ENCODE measurements around the gene GLS. TPM values are rescaled to one million over a fixed set of nuclear protein-coding genes. Genes with fewer than 3 reads are reported as not detected.
"Not testable (repeated sequence)": the region's sequence is repeated elsewhere in the genome, so short reads cannot be mapped to it uniquely, and the experiment has no call there.

Gene GLS
- total RNA-seq, 1 donor from 2014 or later, result 163 TPM

GRCh38 chr2:190855245-190855644 lies 25.4 kb upstream of the GLS start:
- no peaks in the 10 kb centered on the region for H3K9me3 ChIP-seq (ENCODE audit: control insufficient read depth in 3 of 3, low read length in 3 of 3)
- no peak overlapping the region for H3K27ac ChIP-seq (ENCODE audit: low read depth, low read length)
- H3K27me3 ChIP-seq (ENCODE audit: control insufficient read depth in 3 of 3, insufficient read depth in 3 of 3, low read length in 3 of 3), result no peaks in the 10 kb centered on the region
- peaks cover 2 to 8% (median 5%) of the 10 kb centered on the region in 3 donors for H3K4me1 ChIP-seq (ENCODE audit: control insufficient read depth in 3 of 3, insufficient read depth in 3 of 3, low read length in 3 of 3)
- H3K4me3 ChIP-seq (ENCODE audit: low read length in 3 of 3), result no peak overlapping the region
- H3K9ac ChIP-seq (ENCODE audit: low read depth in 1 of 3, low read length in 3 of 3), result no peak overlapping the region
- H3K36me3 ChIP-seq (ENCODE audit: control insufficient read depth in 3 of 3, insufficient read depth in 3 of 3, low read length in 3 of 3), result no peaks in the 10 kb centered on the region

- Histone ChIP-seq H3K9ac (ENCODE audit: low read depth in 1 of 3, low read length in 3 of 3) (no peak overlapping the region), H3K27me3 (ENCODE audit: control insufficient read depth in 3 of 3, insufficient read depth in 3 of 3, low read length in 3 of 3) (no peaks in the 10 kb centered on the region), H3K9me3 (ENCODE audit: control insufficient read depth in 3 of 3, low read length in 3 of 3) (no peaks in the 10 kb centered on the region), H3K4me3 (ENCODE audit: low read length in 3 of 3) (no peak overlapping the region), H3K36me3 (ENCODE audit: control insufficient read depth in 3 of 3, insufficient read depth in 3 of 3, low read length in 3 of 3) (no peaks in the 10 kb centered on the region), H3K4me1 (ENCODE audit: control insufficient read depth in 3 of 3, insufficient read depth in 3 of 3, low read length in 3 of 3) (peaks cover 2 to 14% (median 9%) of the 10 kb centered on the region in 3 donors), H3K27ac (ENCODE audit: low read depth, low read length) (no peak overlapping the region)
Measured at GRCh38 chr2:190856985-190857384, 23.6 kb upstream of the GLS start.

GRCh38 chr2:190858817-190859216 lies 21.8 kb upstream of the GLS start:
- peaks cover 2 to 18% (median 12%) of the 10 kb centered on the region in 3 donors for H3K4me1 ChIP-seq (ENCODE audit: control insufficient read depth in 3 of 3, insufficient read depth in 3 of 3, low read length in 3 of 3)
- no peak overlapping the region for H3K27ac ChIP-seq (ENCODE audit: low read depth, low read length)
- H3K27me3 ChIP-seq (ENCODE audit: control insufficient read depth in 3 of 3, insufficient read depth in 3 of 3, low read length in 3 of 3), result no peaks in the 10 kb centered on the region
- H3K36me3 ChIP-seq (ENCODE audit: control insufficient read depth in 3 of 3, insufficient read depth in 3 of 3, low read length in 3 of 3), result no peaks in the 10 kb centered on the region
- no peaks in the 10 kb centered on the region for H3K9me3 ChIP-seq (ENCODE audit: control insufficient read depth in 3 of 3, low read length in 3 of 3)
- H3K9ac ChIP-seq (ENCODE audit: low read depth in 1 of 3, low read length in 3 of 3), result no peak overlapping the region
- H3K4me3 ChIP-seq (ENCODE audit: low read length in 3 of 3), result no peak overlapping the region

- Histone ChIP-seq H3K27me3 (ENCODE audit: control insufficient read depth in 3 of 3, insufficient read depth in 3 of 3, low read length in 3 of 3) (no peaks in the 10 kb centered on the region), H3K4me1 (ENCODE audit: control insufficient read depth in 3 of 3, insufficient read depth in 3 of 3, low read length in 3 of 3) (peaks cover 2 to 22% (median 17%) of the 10 kb centered on the region in 3 donors), H3K9me3 (ENCODE audit: control insufficient read depth in 3 of 3, low read length in 3 of 3) (no peaks in the 10 kb centered on the region), H3K9ac (ENCODE audit: low read depth in 1 of 3, low read length in 3 of 3) (no peak overlapping the region), H3K36me3 (ENCODE audit: control insufficient read depth in 3 of 3, insufficient read depth in 3 of 3, low read length in 3 of 3) (no peaks in the 10 kb centered on the region), H3K27ac (ENCODE audit: low read depth, low read length) (no peak overlapping the region), H3K4me3 (ENCODE audit: low read length in 3 of 3) (no peak overlapping the region)
Measured at GRCh38 chr2:190859347-190860297, 21.0 kb upstream of the GLS start.

- Histone ChIP-seq H3K4me1 (ENCODE audit: control insufficient read depth in 3 of 3, insufficient read depth in 3 of 3, low read length in 3 of 3) (peaks cover 2 to 22% (median 17%) of the 10 kb centered on the region in 3 donors), H3K9me3 (ENCODE audit: control insufficient read depth in 3 of 3, low read length in 3 of 3) (no peaks in the 10 kb centered on the region), H3K4me3 (ENCODE audit: low read length in 3 of 3) (no peak overlapping the region), H3K27ac (ENCODE audit: low read depth, low read length) (no peak overlapping the region), H3K27me3 (ENCODE audit: control insufficient read depth in 3 of 3, insufficient read depth in 3 of 3, low read length in 3 of 3) (no peaks in the 10 kb centered on the region), H3K36me3 (ENCODE audit: control insufficient read depth in 3 of 3, insufficient read depth in 3 of 3, low read length in 3 of 3) (no peaks in the 10 kb centered on the region), H3K9ac (ENCODE audit: low read depth in 1 of 3, low read length in 3 of 3) (no peak overlapping the region)
Measured at GRCh38 chr2:190860985-190861680, 19.5 kb upstream of the GLS start.

- not testable (repeated sequence) for H3K27ac ChIP-seq (ENCODE audit: low read depth, low read length); H3K4me3 ChIP-seq (ENCODE audit: low read length in 3 of 3); H3K27me3 ChIP-seq (ENCODE audit: control insufficient read depth in 3 of 3, insufficient read depth in 3 of 3, low read length in 3 of 3); H3K9ac ChIP-seq (ENCODE audit: low read depth in 1 of 3, low read length in 3 of 3); H3K9me3 ChIP-seq (ENCODE audit: control insufficient read depth in 3 of 3, low read length in 3 of 3); H3K36me3 ChIP-seq (ENCODE audit: control insufficient read depth in 3 of 3, insufficient read depth in 3 of 3, low read length in 3 of 3)
- H3K4me1 ChIP-seq (ENCODE audit: control insufficient read depth in 3 of 3, insufficient read depth in 3 of 3, low read length in 3 of 3), result peaks cover 2 to 22% (median 17%) of the 10 kb centered on the region in 3 donors
Measured at GRCh38 chr2:190862128-190862527, 18.5 kb upstream of the GLS start.

GRCh38 chr2:190862571-190862991 lies 18.0 kb upstream of the GLS start:
- no peak overlapping the region for H3K9ac ChIP-seq (ENCODE audit: low read depth in 1 of 3, low read length in 3 of 3)
- no peaks in the 10 kb centered on the region for H3K27me3 ChIP-seq (ENCODE audit: control insufficient read depth in 3 of 3, insufficient read depth in 3 of 3, low read length in 3 of 3)
- no peaks in the 10 kb centered on the region for H3K9me3 ChIP-seq (ENCODE audit: control insufficient read depth in 3 of 3, low read length in 3 of 3)
- no peak overlapping the region for H3K27ac ChIP-seq (ENCODE audit: low read depth, low read length)
- no peaks in the 10 kb centered on the region for H3K36me3 ChIP-seq (ENCODE audit: control insufficient read depth in 3 of 3, insufficient read depth in 3 of 3, low read length in 3 of 3)
- H3K4me3 ChIP-seq (ENCODE audit: low read length in 3 of 3), result no peak overlapping the region
- H3K4me1 ChIP-seq (ENCODE audit: control insufficient read depth in 3 of 3, insufficient read depth in 3 of 3, low read length in 3 of 3), result peaks cover 2 to 27% (median 17%) of the 10 kb centered on the region in 3 donors

GRCh38 chr2:190863946-190864345 lies 16.7 kb upstream of the GLS start:
- no peaks in the 10 kb centered on the region for H3K9me3 ChIP-seq (ENCODE audit: control insufficient read depth in 3 of 3, low read length in 3 of 3)
- H3K27me3 ChIP-seq (ENCODE audit: control insufficient read depth in 3 of 3, insufficient read depth in 3 of 3, low read length in 3 of 3), result no peaks in the 10 kb centered on the region
- H3K36me3 ChIP-seq (ENCODE audit: control insufficient read depth in 3 of 3, insufficient read depth in 3 of 3, low read length in 3 of 3), result no peaks in the 10 kb centered on the region
- H3K4me3 ChIP-seq (ENCODE audit: low read length in 3 of 3), result no peak overlapping the region
- H3K9ac ChIP-seq (ENCODE audit: low read depth in 1 of 3, low read length in 3 of 3), result no peak overlapping the region
- H3K27ac ChIP-seq (ENCODE audit: low read depth, low read length), result no peak overlapping the region
- H3K4me1 ChIP-seq (ENCODE audit: control insufficient read depth in 3 of 3, insufficient read depth in 3 of 3, low read length in 3 of 3), result peaks cover 2 to 28% (median 17%) of the 10 kb centered on the region in 3 donors

- no peaks in the 10 kb centered on the region for H3K36me3 ChIP-seq (ENCODE audit: control insufficient read depth in 3 of 3, insufficient read depth in 3 of 3, low read length in 3 of 3)
- H3K4me3 ChIP-seq (ENCODE audit: low read length in 3 of 3), result no peak overlapping the region
- H3K27ac ChIP-seq (ENCODE audit: low read depth, low read length), result no peak overlapping the region
- H3K9me3 ChIP-seq (ENCODE audit: control insufficient read depth in 3 of 3, low read length in 3 of 3), result no peaks in the 10 kb centered on the region
- H3K9ac ChIP-seq (ENCODE audit: low read depth in 1 of 3, low read length in 3 of 3), result no peak overlapping the region
- H3K27me3 ChIP-seq (ENCODE audit: control insufficient read depth in 3 of 3, insufficient read depth in 3 of 3, low read length in 3 of 3), result no peaks in the 10 kb centered on the region
- peaks cover 2 to 26% (median 14%) of the 10 kb centered on the region in 3 donors for H3K4me1 ChIP-seq (ENCODE audit: control insufficient read depth in 3 of 3, insufficient read depth in 3 of 3, low read length in 3 of 3)
Measured at GRCh38 chr2:190864375-190864774, 16.2 kb upstream of the GLS start.

- H3K9me3 ChIP-seq (ENCODE audit: control insufficient read depth in 3 of 3, low read length in 3 of 3), result no peaks in the 10 kb centered on the region
- no peak overlapping the region for H3K27ac ChIP-seq (ENCODE audit: low read depth, low read length)
- no peaks in the 10 kb centered on the region for H3K27me3 ChIP-seq (ENCODE audit: control insufficient read depth in 3 of 3, insufficient read depth in 3 of 3, low read length in 3 of 3)
- H3K36me3 ChIP-seq (ENCODE audit: control insufficient read depth in 3 of 3, insufficient read depth in 3 of 3, low read length in 3 of 3), result no peaks in the 10 kb centered on the region
- H3K4me1 ChIP-seq (ENCODE audit: control insufficient read depth in 3 of 3, insufficient read depth in 3 of 3, low read length in 3 of 3), result peaks cover 0 to 14% (median 8%) of the 10 kb centered on the region in 3 donors
- H3K4me3 ChIP-seq (ENCODE audit: low read length in 3 of 3), result no peak overlapping the region
- H3K9ac ChIP-seq (ENCODE audit: low read depth in 1 of 3, low read length in 3 of 3), result no peak overlapping the region
Measured at GRCh38 chr2:190867212-190867611, 13.4 kb upstream of the GLS start.

Data from skeletal muscle tissue (tissue), 4 donors.